GM12865 (cell line): ENCODE measurements around the gene JUP.

Experiments
- DNase-seq: peaks from one replicate; pipeline ENCODE4 v3.0.0; 2010; ENCODE audit warnings: low read depth
- H3K4me3 ChIP-seq: 2 replicates; pipeline ENCODE4 v1.5.1; 2011; ENCODE audit warnings: mild to moderate bottlenecking, low read depth, low read length, control low read depth
- CTCF ChIP-seq: IDR thresholded peaks from 2 replicates; pipeline ENCODE4 v1.5.1; 2011; ENCODE audit warnings: low read length, control low read depth, low read depth, inconsistent platforms; ENCODE audit not compliant: insufficient read depth; ENCODE audit errors: missing control alignments

JUP gene

GRCh38 chr17:41823580-41823979 lies 37.1 kb upstream of the JUP start:
- H3K4me3 ChIP-seq = no peak overlapping the region
- no peak for TF ChIP-seq CTCF
- no peak for DNase-seq

- no peak for TF ChIP-seq CTCF
Measured at GRCh38 chr17:41823141-41823524, 36.6 kb upstream of the JUP start.

GRCh38 chr17:41822216-41823140 lies 36.0 kb upstream of the JUP start:
- no peak for DNase-seq
- no peak for TF ChIP-seq CTCF
- H3K4me3 ChIP-seq = no peak overlapping the region

More at GRCh38 chr17:41823141-41823524, 36.6 kb upstream of the JUP start:
- no peak overlapping the region for H3K4me3 ChIP-seq
- no peak for DNase-seq

- no peak overlapping the region for H3K4me3 ChIP-seq
- no peak for DNase-seq
Measured at GRCh38 chr17:41821776-41822175, 35.3 kb upstream of the JUP start.

GRCh38 chr17:41818024-41818423 lies 31.5 kb upstream of the JUP start:
- no peak for DNase-seq
- TF ChIP-seq CTCF = no peak
- no peak overlapping the region for H3K4me3 ChIP-seq

More at GRCh38 chr17:41821776-41822175, 35.3 kb upstream of the JUP start:
- TF ChIP-seq CTCF = no peak

GRCh38 chr17:41816637-41817320 lies 30.3 kb upstream of the JUP start:
- no peak for TF ChIP-seq CTCF
- no peak for DNase-seq
- H3K4me3 ChIP-seq = no peak overlapping the region
